Motor neuron (in vitro differentiated cells): ENCODE data around the gene IL7R. TPM values are rescaled to one million over a fixed set of nuclear protein-coding genes. Genes with fewer than 3 reads are reported as not detected.
"Not testable (repeated sequence)": the region's sequence is repeated elsewhere in the genome, so short reads cannot be mapped to it uniquely, and the experiment has no call there.

ENCODE experiments used
- ATAC-seq, 8 experiments: fragments of 200-7000 bp; cut with Tn5 transposase; replicated peaks in 6 of 8; 2 replicates each; pipeline ENCODE4 v1.8.0; 2021; ENCODE audit warnings: mild to moderate bottlenecking in 8 of 8, moderate library complexity in 8 of 8
- H3K27ac ChIP-seq, 2 donors: fragments of 250-450 bp; sonication (Bioruptor Pico); 2 replicates each; pipeline ENCODE4 v1.9.0; 2021; ENCODE audit warnings: antibody characterized with exemption in 2 of 2, mild to moderate bottlenecking in 2 of 2, moderate library complexity in 1 of 2
- H3K4me1 ChIP-seq, 2 donors: fragments of 250-450 bp; sonication (Bioruptor Pico); replicated peaks in 1 of 2; 2 replicates each; pipeline ENCODE4 v1.6.1; 2021; ENCODE audit warnings: antibody characterized with exemption in 2 of 2, mild to moderate bottlenecking in 2 of 2, moderate library complexity in 1 of 2
- H3K4me3 ChIP-seq, 5 donors: fragments of 250-450 bp; sonication (Bioruptor Pico); 2 replicates each; pipeline ENCODE4 v1.9.0; 2021; ENCODE audit warnings: antibody characterized with exemption in 5 of 5, mild to moderate bottlenecking in 5 of 5, moderate library complexity in 4 of 5
- WGBS, 10 experiments: fragments of 450-650 bp; shearing (Covaris generic); methylation state at CpG; one replicate each; pipeline ENCODE4 v1.0.0; 2022; 5-methylcytosine and 5-hydroxymethylcytosine counted together
- in situ Hi-C, 9 experiments: fragments of 400-800 bp; cut with MboI; loops; one replicate each; pipeline ENCODE4 v1.15.0; 2021; ENCODE audit warnings: low sequenced_read_pairs in 9 of 9, low pct_unique_long_range_greater_than_20kb in 2 of 9; ENCODE audit not compliant: unreplicated experiment in 9 of 9
- total RNA-seq, 8 experiments: library from RNA; unstranded; fragments of 300-600 nt; gene quantifications; 2 replicates each; pipeline versions ENCODE4 v1.2.3 to v1.2.4, GENCODE V29; 2022

The IL7R gene
- total RNA-seq, 8 experiments from 2014 or later = 0.08 to 1.5 (median 1.0) TPM; not detected in 1

DNA sequence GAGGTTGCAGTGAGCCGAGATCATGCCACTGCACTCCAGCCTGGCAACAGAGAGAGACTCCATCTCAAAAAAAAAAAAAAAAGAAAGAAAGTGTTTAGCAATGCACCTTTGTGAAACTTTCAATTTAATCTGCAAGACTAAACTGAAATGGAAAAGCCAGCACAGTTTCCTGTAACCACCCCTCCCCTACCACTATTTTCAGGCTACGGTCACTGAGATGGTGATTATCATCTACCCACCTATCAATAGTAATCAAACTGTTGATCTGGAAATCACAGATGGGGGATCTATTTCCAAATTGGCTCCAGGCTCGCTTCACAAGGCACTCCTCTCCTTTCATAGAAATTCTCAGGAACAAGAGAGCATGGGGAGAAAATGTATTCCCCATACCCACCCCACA is 30.6 kb upstream of the IL7R start:
- H3K27ac ChIP-seq = no peak overlapping the region
- no peak overlapping the region for H3K4me3 ChIP-seq
- no peaks in the 10 kb centered on the region for H3K4me1 ChIP-seq
- in situ Hi-C loops = no loop called here
- WGBS, 10 experiments = 0 to 64% (median 40%) methylated on average over 1 to 2 of the region's 3 CpGs; no CpG with 5 or more reads in 5 of the 10 experiments
- ATAC-seq = no peak

DNA sequence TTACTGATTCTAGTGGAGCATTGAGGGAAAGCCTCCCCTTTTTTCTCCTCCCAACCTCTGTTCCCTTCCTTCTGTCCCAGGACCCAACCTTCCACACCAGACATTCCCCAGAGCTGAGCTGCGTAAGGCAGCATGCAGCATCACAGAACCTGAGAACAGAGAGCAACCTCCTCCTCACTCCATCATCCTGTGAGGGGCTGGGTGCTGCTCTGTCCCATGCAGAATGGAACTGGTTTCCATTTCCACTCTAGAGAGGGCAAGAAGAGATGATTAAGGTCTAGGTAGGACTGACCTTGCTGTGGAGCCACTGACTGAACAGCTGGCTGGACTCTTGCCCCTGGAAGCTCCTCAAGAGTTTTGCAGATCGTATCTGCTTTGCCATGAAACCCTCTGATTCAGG is 30.1 kb upstream of the IL7R start:
- no peak overlapping the region for H3K4me3 ChIP-seq
- in situ Hi-C loops = no loop called here
- H3K4me1 ChIP-seq = no peaks in the 10 kb centered on the region
- no peak overlapping the region for H3K27ac ChIP-seq
- no peak for ATAC-seq
- WGBS, 10 experiments = 43 to 100% (median 67%) methylated on average over 1 to 2 of the region's 2 CpGs; no CpG with 5 or more reads in 5 of the 10 experiments

DNA sequence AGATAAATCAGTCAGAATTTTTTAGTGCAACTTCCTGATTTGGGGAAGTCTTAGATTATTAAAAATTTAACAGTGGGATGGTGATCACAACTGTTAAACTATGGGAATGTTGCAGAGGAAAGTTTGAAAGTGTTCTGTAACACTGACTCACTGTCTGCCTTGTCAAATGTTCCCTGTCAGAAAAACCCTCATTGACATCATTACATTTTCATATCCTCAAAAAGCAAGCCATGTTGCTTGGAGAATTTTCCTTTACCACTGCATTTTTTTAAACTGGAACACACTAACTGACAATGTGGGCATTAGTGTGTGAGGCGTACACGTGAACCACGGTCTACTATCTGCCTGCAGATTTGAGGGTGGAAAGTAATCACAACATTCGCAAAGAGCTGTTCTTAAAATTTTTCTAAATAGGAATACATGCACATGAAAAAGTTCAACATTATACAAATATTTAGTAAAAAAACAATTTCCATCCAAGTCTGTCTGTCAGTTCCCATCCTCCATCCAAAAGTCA is 28.6 kb upstream of the IL7R start:
- Histone ChIP-seq H3K4me3 (no peak overlapping the region), H3K4me1 (no peaks in the 10 kb centered on the region), H3K27ac (no peak overlapping the region)
- WGBS, 10 experiments = 85 to 100% (median 96%) methylated on average over 1 to 4 of the region's 4 CpGs; no CpG with 5 or more reads in 1 of the 10 experiments
- no peak for ATAC-seq
- in situ Hi-C loops = no loop called here

DNA sequence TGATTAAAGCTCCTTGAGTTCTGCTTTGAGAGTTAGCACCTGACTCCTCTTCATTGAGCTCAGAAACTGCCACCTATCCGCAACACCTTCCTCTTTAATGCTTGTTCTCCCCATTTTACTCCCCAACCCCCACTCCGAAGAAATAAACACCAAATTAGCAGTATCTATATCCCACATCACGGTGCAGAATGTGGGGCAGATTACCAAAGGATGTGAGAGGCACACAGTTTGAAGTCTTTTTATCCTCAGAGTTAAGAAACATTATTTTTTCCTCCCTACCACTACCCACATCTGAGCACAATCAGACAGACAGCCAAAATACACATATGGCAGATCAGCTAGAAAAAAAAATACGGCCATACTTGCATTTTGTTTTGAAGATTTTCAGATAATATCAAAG is 26.1 kb upstream of the IL7R start:
- Histone ChIP-seq H3K27ac (no peak overlapping the region), H3K4me3 (no peak overlapping the region), H3K4me1 (no peaks in the 10 kb centered on the region)
- 13 to 100% (median 77%) methylated on average over 1 to 4 of the region's 4 CpGs for whole genome bisulfite sequencing, 10 experiments
- ATAC-seq = no peak
- in situ Hi-C loops = no loop called here

DNA sequence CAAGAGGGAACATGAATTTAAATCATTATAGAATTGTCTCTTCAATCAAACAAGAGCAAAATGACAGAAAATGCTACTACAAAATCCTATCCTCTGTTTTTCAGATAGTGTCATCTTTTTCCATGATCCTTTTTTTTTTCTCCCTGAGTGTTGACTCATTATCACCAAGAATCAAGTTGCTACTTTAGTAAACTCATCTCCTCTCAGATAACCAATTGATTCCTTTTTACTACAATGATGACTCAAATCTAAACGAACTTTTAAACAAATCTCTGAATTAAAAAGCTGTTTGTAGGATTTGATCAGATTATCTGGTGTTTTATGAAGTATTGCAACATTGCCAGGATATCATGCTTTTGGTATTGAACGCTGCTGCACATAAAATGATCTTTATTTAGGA is 23.9 kb upstream of the IL7R start:
- Histone ChIP-seq H3K4me1 (no peaks in the 10 kb centered on the region), H3K4me3 (no peak overlapping the region), H3K27ac (no peak overlapping the region)
- in situ Hi-C loops = no loop called here
- 11 to 80% (median 67%) methylated on average over 1 to 2 of the region's 2 CpGs for WGBS, 10 experiments
- no peak for ATAC-seq

DNA sequence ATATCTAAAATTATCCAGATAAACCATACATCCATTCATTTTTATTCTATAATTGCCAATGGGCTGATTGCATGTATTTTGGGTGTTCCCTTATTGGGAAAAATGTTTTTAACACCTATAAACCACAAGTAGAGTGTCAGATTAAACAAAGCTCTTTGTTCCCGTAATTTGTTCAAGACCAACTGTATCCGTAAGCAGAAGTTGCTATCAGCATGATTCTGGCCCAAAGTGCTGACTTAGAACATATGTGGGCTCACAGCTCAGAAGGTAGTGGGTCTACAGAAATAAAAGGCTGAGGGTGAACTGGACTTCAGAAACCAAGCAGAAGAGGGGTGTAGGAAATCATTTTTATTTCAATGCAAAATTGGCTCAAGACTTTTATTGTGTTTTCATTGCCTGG is 23.5 kb upstream of the IL7R start:
- no peaks in the 10 kb centered on the region for H3K4me1 ChIP-seq
- ATAC-seq = no peak
- in situ Hi-C loops = no loop called here
- no peak overlapping the region for H3K4me3 ChIP-seq
- H3K27ac ChIP-seq = no peak overlapping the region
- 44 to 100% (median 78%) methylated on average over 1 to 2 of the region's 2 CpGs; no CpG with 5 or more reads in 2 of the 10 experiments for WGBS, 10 experiments

DNA sequence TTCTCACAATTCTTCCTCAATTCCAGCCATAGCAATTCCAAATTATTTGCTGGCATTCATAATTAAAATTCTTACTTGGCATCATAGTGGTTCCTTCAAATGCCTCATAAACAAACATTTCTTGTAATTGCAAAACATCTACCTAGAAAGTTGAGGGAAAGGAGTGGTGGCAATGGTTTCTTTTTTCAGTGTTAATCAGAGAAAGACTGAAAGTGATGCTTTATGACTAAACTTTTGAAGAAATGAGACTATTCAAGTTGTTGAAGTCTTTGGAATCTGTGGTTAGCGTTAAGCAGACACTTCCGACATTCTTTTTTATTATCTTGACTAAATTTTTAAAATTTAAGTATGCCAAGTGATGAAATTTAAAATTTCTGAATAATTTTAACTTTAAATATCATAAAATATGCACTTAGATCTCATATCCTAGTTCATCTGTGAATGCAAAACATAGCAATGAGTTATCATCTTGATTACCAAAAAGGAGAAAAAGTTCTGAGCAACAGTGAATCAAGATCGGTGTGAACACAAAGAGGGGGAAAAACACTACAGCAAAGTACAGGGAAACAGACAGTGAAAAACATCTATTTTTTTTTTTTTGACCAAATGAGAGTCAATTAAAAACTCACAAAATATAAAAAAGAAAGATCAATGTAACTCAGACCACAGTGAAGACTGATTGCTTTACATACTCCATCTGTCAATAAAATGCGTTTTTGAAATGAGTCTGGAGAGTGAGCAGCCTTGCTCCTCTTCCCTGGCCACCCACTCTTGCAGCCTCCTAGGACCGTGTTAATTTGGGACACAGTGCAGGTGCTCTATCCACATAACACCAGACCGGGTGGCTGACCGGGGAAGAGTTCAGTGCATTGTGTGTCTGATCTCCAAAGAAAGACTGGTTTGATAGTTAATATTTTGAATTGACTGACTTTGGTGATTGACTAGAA is 20.6 kb upstream of the IL7R start:
- Histone ChIP-seq H3K27ac (no peak overlapping the region), H3K4me3 (no peak overlapping the region), H3K4me1 (no peaks in the 10 kb centered on the region)
- WGBS, 10 experiments = 57 to 100% (median 83%) methylated on average over 2 to 7 of the region's 7 CpGs
- in situ Hi-C loops = no loop called here
- ATAC-seq = no peak

DNA sequence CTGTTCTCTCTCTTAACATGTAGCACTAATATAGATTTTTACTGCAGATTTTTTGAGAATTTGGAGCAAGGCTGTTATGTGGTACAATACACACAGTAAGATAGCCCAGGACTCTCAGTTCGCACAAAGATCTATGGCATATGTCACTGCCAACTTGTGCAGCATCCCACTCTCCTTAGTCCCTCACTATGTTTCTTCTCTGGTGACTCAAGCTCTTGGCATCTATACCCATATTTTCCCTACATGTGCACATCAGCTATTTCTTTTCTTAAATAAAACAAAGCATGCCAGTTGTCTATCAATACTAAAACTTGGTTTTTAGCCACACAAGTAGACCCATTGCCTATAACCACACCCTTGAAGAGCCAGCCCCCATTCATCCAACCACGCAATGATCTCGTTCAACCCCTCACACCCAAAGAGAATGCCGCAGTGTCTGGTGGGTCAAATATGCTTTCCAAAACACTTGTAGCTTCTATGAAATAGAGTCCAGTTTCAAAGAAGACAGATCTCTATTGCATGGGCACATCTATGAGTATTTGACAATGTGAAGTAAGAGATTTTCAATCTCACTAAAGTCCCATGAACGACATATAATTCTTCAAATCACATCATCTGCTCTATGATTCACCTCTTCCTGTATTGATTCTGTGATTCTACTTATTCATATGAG is 18.2 kb upstream of the IL7R start:
- in situ Hi-C loops = no loop called here
- ATAC-seq = no peak
- H3K4me3 ChIP-seq = no peak overlapping the region
- no peaks in the 10 kb centered on the region for H3K4me1 ChIP-seq
- 60 to 96% (median 89%) methylated on average over 1 to 4 of the region's 5 CpGs; no CpG with 5 or more reads in 1 of the 10 experiments for WGBS, 10 experiments
- H3K27ac ChIP-seq = no peak overlapping the region

DNA sequence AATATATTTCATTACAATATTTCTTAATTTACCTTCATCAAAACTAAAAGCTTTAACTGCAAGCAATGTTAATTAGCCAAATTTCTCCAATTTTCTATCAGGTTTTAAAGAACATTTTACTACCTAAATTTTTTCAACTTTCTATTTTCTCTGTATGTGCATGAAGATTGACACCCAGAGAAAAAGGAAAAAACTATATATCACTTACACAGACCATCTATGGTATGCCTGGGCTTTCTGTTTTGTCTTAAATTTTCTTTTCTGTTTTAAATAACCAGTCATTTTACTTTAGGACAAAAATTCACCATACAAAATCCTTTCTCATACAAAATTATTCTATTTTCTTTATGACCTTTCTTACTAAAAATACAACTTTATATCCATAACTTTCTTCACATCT is 13.8 kb upstream of the IL7R start:
- in situ Hi-C loops = no loop called here
- Histone ChIP-seq H3K4me1 (no peaks in the 10 kb centered on the region), H3K27ac (no peak overlapping the region), H3K4me3 (no peak overlapping the region)
- ATAC-seq = no peak

DNA sequence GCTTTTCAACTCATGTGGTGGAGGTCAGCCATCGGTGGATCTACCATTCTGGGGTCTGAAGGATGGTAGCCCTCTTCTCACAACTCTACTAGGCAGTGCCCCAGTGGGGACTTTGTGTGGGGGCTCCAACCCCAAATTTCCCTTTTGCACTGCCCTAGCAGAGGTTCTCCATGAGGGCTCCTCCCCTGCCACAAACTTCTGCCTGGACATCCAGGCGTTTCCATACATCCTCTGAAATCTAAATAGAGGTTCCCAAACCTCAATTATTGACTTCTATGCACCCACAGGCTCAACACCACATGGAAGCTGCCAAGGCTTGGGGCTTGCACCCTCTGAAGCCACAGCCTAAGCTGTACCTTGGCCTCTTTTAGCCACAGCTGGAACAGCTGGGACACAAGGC is 11.2 kb upstream of the IL7R start:
- H3K4me1 ChIP-seq, H3K4me3 ChIP-seq, H3K27ac ChIP-seq, in situ Hi-C loops, ATAC-seq: not testable (repeated sequence)
- WGBS, 10 experiments = 60 to 83% methylated on average over 1 of the region's 2 CpGs; no CpG with 5 or more reads in 8 of the 10 experiments

DNA sequence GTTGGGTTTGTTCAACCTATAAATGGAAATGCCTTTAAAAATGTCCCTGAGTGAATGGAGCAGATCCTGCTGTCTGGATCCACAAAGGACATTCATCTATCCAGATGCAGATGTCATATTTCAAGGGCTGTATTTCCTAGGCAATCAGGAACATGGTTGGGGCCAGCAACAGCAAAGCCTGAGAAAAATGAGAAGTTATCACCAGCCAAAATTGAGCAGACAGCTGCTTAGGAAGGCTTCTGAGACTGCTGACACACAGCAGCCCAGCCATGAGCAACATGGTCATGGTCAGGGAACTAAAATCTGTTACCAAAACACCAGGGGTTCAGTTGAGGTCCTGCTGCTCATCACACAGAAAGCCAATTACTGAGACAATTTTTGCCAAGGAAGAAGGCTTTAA is 9.2 kb upstream of the IL7R start:
- Histone ChIP-seq H3K4me3 (no peak overlapping the region), H3K27ac (no peak overlapping the region), H3K4me1 (no peaks in the 10 kb centered on the region)
- ATAC-seq = no peak
- in situ Hi-C loops = no loop called here

DNA sequence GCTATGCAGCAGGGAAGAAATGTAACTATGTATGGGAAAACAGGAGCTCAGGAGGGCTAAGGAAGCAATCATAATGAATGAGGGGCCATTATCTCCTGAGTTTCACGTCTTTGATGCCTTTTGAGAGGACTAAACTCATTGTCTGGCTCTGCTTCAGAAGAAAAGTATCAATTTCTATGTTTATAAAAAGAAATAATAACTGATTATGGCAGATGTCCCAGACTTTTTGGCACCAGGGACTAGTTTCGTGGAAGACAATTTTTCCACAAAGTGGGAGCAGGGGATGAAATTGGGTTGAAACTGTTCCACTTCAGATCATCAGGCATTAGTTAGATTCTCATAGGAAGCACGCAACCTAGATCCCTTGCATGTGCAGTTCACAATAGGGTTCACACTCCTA is 8.7 kb upstream of the IL7R start:
- WGBS, 10 experiments = 17 to 100% (median 66%) methylated on average over 1 to 3 of the region's 3 CpGs; no CpG with 5 or more reads in 1 of the 10 experiments
- no peak for ATAC-seq
- in situ Hi-C loops = no loop called here
- H3K4me1 ChIP-seq = no peaks in the 10 kb centered on the region
- H3K27ac ChIP-seq = no peak overlapping the region
- no peak overlapping the region for H3K4me3 ChIP-seq

DNA sequence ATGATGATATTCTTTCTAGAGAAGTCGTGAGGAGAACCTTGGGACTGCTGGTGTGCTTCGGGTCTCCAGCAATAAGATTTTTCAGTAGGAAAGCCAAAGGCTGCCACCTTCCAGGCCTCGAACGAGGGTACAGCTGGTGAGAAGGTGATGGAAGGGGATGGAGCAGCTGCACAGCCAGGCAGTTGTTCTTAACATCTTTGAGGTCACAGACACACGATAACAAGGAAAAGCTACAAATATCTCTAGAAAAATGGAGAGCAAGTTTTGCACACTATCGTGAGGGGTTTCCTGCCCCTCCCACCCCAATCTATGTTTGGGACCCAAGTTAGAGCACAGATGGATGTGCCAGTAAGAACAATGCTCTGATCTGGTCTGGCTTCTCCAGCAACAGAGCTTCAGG is 6.8 kb upstream of the IL7R start:
- Histone ChIP-seq H3K4me1 (no peaks in the 10 kb centered on the region), H3K4me3 (no peak overlapping the region), H3K27ac (no peak overlapping the region)
- in situ Hi-C loops = no loop called here
- no peak for ATAC-seq
- 63 to 100% (median 84%) methylated on average over 1 to 6 of the region's 6 CpGs; no CpG with 5 or more reads in 1 of the 10 experiments for whole genome bisulfite sequencing, 10 experiments
